HG03039 (cell line): ENCODE data around the gene CDIPT.
A peak's percentile ranks its signal among the peaks of the same experiment; 100 is the strongest.

Experiments
- ATAC-seq: cut with Tn5 transposase; IDR thresholded peaks from one replicate; pipeline ENCODE4 v1.9.1; 2021; ENCODE audit warnings: mild to moderate bottlenecking, moderate library complexity; ENCODE audit not compliant: unreplicated experiment

CDIPT gene

GRCh38 chr16:29811896-29812665, 50.9 kb downstream of the CDIPT start, which contains the start of gene PRRT2:
PRRT2 (plus strand) TSS chr16:29812193; CDS start chr16:29813055, 862 bp downstream.
- no peak for ATAC-seq

- peak; percentile 35 for ATAC-seq
Measured at GRCh38 chr16:29811170-29811895, 51.7 kb downstream of the CDIPT start.

- no peak for ATAC-seq
Measured at GRCh38 chr16:29810699-29811169, 52.3 kb downstream of the CDIPT start.

GRCh38 chr16:29809850-29810698, 53.0 kb downstream of the CDIPT start:
- ATAC-seq: no peak

- no peak for ATAC-seq
Measured at GRCh38 chr16:29809031-29809747, 53.8 kb downstream of the CDIPT start.
